Hepatocyte (in vitro differentiated cells): Measurements from ENCODE around the gene PTAFR. TPM values are rescaled to one million over a fixed set of nuclear protein-coding genes. Genes with fewer than 3 reads are reported as not detected.

Source experiments
- DNase-seq: peaks from one replicate; pipeline ENCODE4 v3.0.0-alpha.2; 2016; ENCODE audit warnings: low spot score
- H2AFZ ChIP-seq: fragments of 200-600 bp; sonication (generic); 2 replicates; pipeline ENCODE4 v1.6.0; 2016; ENCODE audit warnings: antibody characterized with exemption, mild to moderate bottlenecking
- H3K27ac ChIP-seq: fragments of 200-600 bp; sonication (generic); 2 replicates; pipeline ENCODE4 v1.5.1; 2016; ENCODE audit warnings: mild to moderate bottlenecking
- H3K27me3 ChIP-seq: fragments of 200-600 bp; sonication (generic); 2 replicates; pipeline ENCODE4 v1.6.1; 2016
- H3K36me3 ChIP-seq: fragments of 200-600 bp; sonication (generic); replicated peaks from 2 replicates; pipeline ENCODE4 v1.5.1; 2016; ENCODE audit warnings: low read depth; ENCODE audit not compliant: insufficient read depth
- H3K4me1 ChIP-seq: fragments of 200-600 bp; sonication (generic); 2 replicates; pipeline ENCODE4 v1.5.1; 2016; ENCODE audit warnings: mild to moderate bottlenecking, moderate library complexity; ENCODE audit not compliant: insufficient read depth
- H3K4me2 ChIP-seq: fragments of 200-600 bp; sonication (generic); 2 replicates; pipeline ENCODE4 v1.6.0; 2016
- H3K4me3 ChIP-seq: fragments of 200-600 bp; sonication (generic); 2 replicates; pipeline ENCODE4 v1.5.1; 2016; ENCODE audit warnings: mild to moderate bottlenecking
- H3K79me2 ChIP-seq: fragments of 200-600 bp; sonication (generic); 2 replicates; pipeline ENCODE4 v1.6.0; 2017; ENCODE audit warnings: mild to moderate bottlenecking
- H3K9me2 ChIP-seq: fragments of 200-600 bp; sonication (generic); replicated peaks from 2 replicates; pipeline ENCODE4 v1.6.0; 2017; ENCODE audit warnings: mild to moderate bottlenecking; ENCODE audit not compliant: insufficient read depth
- H3K9me3 ChIP-seq: fragments of 200-600 bp; sonication (generic); 2 replicates; pipeline ENCODE4 v1.5.1; 2016; ENCODE audit warnings: low read depth, mild to moderate bottlenecking
- H4K20me1 ChIP-seq: fragments of 200-600 bp; sonication (generic); 2 replicates; pipeline ENCODE4 v1.6.0; 2016; ENCODE audit warnings: mild to moderate bottlenecking; ENCODE audit not compliant: insufficient read depth, poor library complexity, severe bottlenecking
- CTCF ChIP-seq: fragments of 200-600 bp; sonication (generic); IDR thresholded peaks from 2 replicates; pipeline ENCODE4 v1.5.1; 2016; ENCODE audit warnings: antibody characterized with exemption, mild to moderate bottlenecking; ENCODE audit not compliant: poor library complexity
- EZH2 ChIP-seq: fragments of 200-600 bp; sonication (generic); IDR thresholded peaks from 2 replicates; pipeline ENCODE4 v1.6.1; 2016; ENCODE audit warnings: antibody characterized with exemption, mild to moderate bottlenecking, borderline replicate concordance
- EZH2phosphoT487 ChIP-seq: fragments of 200-600 bp; sonication (generic); IDR thresholded peaks from one replicate; pipeline ENCODE4 v1.6.1; 2018; ENCODE audit warnings: antibody characterized with exemption, mild to moderate bottlenecking, low read depth, moderate library complexity; ENCODE audit not compliant: unreplicated experiment, severe bottlenecking
- WGBS: methylation state at CpG from one replicate; pipeline ENCODE4 v1.1.6; 2016; ENCODE audit warnings: low lambda C conversion rate; ENCODE audit errors: missing lambda C conversion rate; 5-methylcytosine and 5-hydroxymethylcytosine counted together
- polyA plus RNA-seq: library from polyadenylated mRNA; unstranded; fragments of >200 nt; fragmentation: Nextera tagmentation; extraction: Ambion mirVana; gene quantifications from 2 replicates; pipeline ENCODE4 v1.2.1, GENCODE V29; 2016
- total RNA-seq: library from RNA; depleted of rRNA; stranded (reverse); fragments of >200 nt; gene quantifications from 2 replicates; pipeline ENCODE4 v1.2.3, GENCODE V29; 2014

The PTAFR gene
- total and polyA plus RNA-seq, 2 experiments from 2014 or later: 0.29 to 0.37 TPM

GRCh38 chr1:28126783-28127490 is 49.6 kb downstream of the PTAFR start:
- Histone ChIP-seq H2AFZ (no peak overlapping the region), H3K79me2 (no peaks in the 10 kb centered on the region), H3K4me2 (no peak overlapping the region), H3K4me3 (no peak overlapping the region), H3K27me3 (peaks cover 9% of the 10 kb centered on the region), H3K9me2 (no peaks in the 10 kb centered on the region), H3K27ac (no peak overlapping the region), H3K4me1 (no peaks in the 10 kb centered on the region), H4K20me1 (no peaks in the 10 kb centered on the region), H3K9me3 (no peaks in the 10 kb centered on the region), H3K36me3 (no peaks in the 10 kb centered on the region)
- DNase-seq: no peak
- TF ChIP-seq EZH2phosphoT487 (no peak), CTCF (no peak), EZH2 (no peak)
- WGBS: 77% methylated on average over 5 of the region's 5 CpGs

GRCh38 chr1:28126212-28126611 is 50.3 kb downstream of the PTAFR start:
- no peaks in the 10 kb centered on the region for H3K36me3 ChIP-seq
- no peak overlapping the region for H2AFZ ChIP-seq
- H3K9me2 ChIP-seq: no peaks in the 10 kb centered on the region
- H3K9me3 ChIP-seq: no peaks in the 10 kb centered on the region
- H3K4me2 ChIP-seq: no peak overlapping the region
- H3K79me2 ChIP-seq: no peaks in the 10 kb centered on the region
- no peaks in the 10 kb centered on the region for H3K4me1 ChIP-seq
- H3K27me3 ChIP-seq: peaks cover 9% of the 10 kb centered on the region
- no peak for TF ChIP-seq EZH2phosphoT487
- no peak for TF ChIP-seq CTCF
- TF ChIP-seq EZH2: no peak
- no peak for DNase-seq
- WGBS: 90% methylated on average over 3 of the region's 3 CpGs
- H4K20me1 ChIP-seq: no peaks in the 10 kb centered on the region
- no peak overlapping the region for H3K27ac ChIP-seq
- no peak overlapping the region for H3K4me3 ChIP-seq

GRCh38 chr1:28123461-28123961 is 53.0 kb downstream of the PTAFR start:
- no peak overlapping the region for H3K4me3 ChIP-seq
- no peak for TF ChIP-seq EZH2phosphoT487
- no peak for TF ChIP-seq EZH2
- TF ChIP-seq CTCF: no peak
- no peaks in the 10 kb centered on the region for H3K9me3 ChIP-seq
- H3K4me2 ChIP-seq: no peak overlapping the region
- H4K20me1 ChIP-seq: no peaks in the 10 kb centered on the region
- no peak overlapping the region for H2AFZ ChIP-seq
- H3K27me3 ChIP-seq: peaks cover 9% of the 10 kb centered on the region
- WGBS: 86% methylated on average over 4 of the region's 4 CpGs
- H3K79me2 ChIP-seq: no peaks in the 10 kb centered on the region
- no peaks in the 10 kb centered on the region for H3K4me1 ChIP-seq
- no peak overlapping the region for H3K27ac ChIP-seq
- no peaks in the 10 kb centered on the region for H3K36me3 ChIP-seq
- DNase-seq: no peak
- H3K9me2 ChIP-seq: no peaks in the 10 kb centered on the region
